Measurements from ENCODE around the gene SLC4A8.

DNA sequence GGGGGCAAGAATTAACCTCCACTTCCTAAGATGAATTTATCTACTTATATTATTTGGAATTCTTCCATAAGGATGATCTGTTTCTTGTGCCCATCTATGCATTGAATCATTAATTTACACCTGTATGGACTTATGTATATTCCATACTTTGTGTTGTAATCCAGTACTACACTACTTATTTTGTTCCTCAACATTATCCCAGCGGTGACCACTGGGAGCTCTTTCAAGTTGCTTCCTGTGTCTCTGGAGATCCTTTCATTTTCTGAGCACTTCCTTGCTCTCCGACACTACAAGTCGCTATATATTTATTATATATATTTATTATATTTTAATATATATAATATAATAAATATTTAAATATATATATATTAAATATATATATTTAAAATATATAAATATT lies 111.5 kb downstream of the SLC4A8 start:
- TF ChIP-seq, protein P1, sequence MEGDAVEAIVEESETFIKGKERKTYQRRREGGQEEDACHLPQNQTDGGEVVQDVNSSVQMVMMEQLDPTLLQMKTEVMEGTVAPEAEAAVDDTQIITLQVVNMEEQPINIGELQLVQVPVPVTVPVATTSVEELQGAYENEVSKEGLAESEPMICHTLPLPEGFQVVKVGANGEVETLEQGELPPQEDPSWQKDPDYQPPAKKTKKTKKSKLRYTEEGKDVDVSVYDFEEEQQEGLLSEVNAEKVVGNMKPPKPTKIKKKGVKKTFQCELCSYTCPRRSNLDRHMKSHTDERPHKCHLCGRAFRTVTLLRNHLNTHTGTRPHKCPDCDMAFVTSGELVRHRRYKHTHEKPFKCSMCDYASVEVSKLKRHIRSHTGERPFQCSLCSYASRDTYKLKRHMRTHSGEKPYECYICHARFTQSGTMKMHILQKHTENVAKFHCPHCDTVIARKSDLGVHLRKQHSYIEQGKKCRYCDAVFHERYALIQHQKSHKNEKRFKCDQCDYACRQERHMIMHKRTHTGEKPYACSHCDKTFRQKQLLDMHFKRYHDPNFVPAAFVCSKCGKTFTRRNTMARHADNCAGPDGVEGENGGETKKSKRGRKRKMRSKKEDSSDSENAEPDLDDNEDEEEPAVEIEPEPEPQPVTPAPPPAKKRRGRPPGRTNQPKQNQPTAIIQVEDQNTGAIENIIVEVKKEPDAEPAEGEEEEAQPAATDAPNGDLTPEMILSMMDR (IDR thresholded peaks at IDR 0.05): no peak
- no peak for TF ChIP-seq POLR2AphosphoS5 (IDR thresholded peaks at IDR 0.05; ENCODE audit: insufficient read depth in 1 of 2, low read depth in 1 of 2)
